WTC11 (cell line): ENCODE results near the gene CYP27B1. TPM values are rescaled to one million over a fixed set of nuclear protein-coding genes. Genes with fewer than 3 reads are reported as not detected.

Experiments
- ATAC-seq: fragments of 200-7000 bp; cut with Tn5 transposase; 2 replicates; pipeline ENCODE4 v1.10.0; 2021; ENCODE audit warnings: mild to moderate bottlenecking, moderate library complexity
- CTCF ChIA-PET: fragments of 300-600 bp; sonication (Branson Sonifier 250); formaldehyde crosslinking; loops from one replicate; lab custom pipeline; 2021; ENCODE audit warnings: antibody characterized with exemption; lab: Charles Lee
- POLR2A ChIA-PET: fragments of 350-600 bp; sonication (Branson Sonifier 250); formaldehyde crosslinking; loops from one replicate; lab custom pipeline; 2021; ENCODE audit warnings: antibody characterized with exemption; lab: Charles Lee
- DNase-seq: peaks from one replicate; pipeline ENCODE4 v3.0.0; 2021; ENCODE audit warnings: low spot score
- H3K27ac Mint-ChIP-seq: 2 replicates; pipeline ENCODE4 v1.8.0; 2021; ENCODE audit warnings: mixed read lengths
- H3K27me3 Mint-ChIP-seq: 2 replicates; pipeline ENCODE4 v1.8.0; 2021; ENCODE audit warnings: low read depth, mild to moderate bottlenecking, moderate library complexity, mixed read lengths
- H3K36me3 Mint-ChIP-seq: 2 replicates; pipeline ENCODE4 v1.8.0; 2021; ENCODE audit warnings: mixed read lengths
- H3K4me1 Mint-ChIP-seq: 2 replicates; pipeline ENCODE4 v1.8.0; 2022; ENCODE audit warnings: mixed read lengths
- H3K4me3 Mint-ChIP-seq: 2 replicates; pipeline ENCODE4 v1.8.0; 2021; ENCODE audit warnings: mild to moderate bottlenecking, moderate library complexity, mixed read lengths
- H3K9me3 Mint-ChIP-seq: 2 replicates; pipeline ENCODE4 v1.8.0; 2021; ENCODE audit warnings: mixed read lengths
- FOXJ3 ChIP-seq: sonication (generic); formaldehyde crosslinking; IDR thresholded peaks from 2 replicates; pipeline ENCODE4 v1.9.0; 2021; ENCODE audit warnings: missing genetic modification reagents, mild to moderate bottlenecking, borderline replicate concordance
- NFE2L1 ChIP-seq: sonication (generic); formaldehyde crosslinking; IDR thresholded peaks from 2 replicates; pipeline ENCODE4 v1.8.1; 2023; ENCODE audit warnings: missing genetic modification reagents
- OVOL2 ChIP-seq: fragments of 250-450 bp; sonication (Bioruptor Pico); IDR thresholded peaks from 2 replicates; pipeline ENCODE4 v1.9.0; 2021; ENCODE audit warnings: mild to moderate bottlenecking, borderline replicate concordance
- SMAD3 ChIP-seq: sonication (generic); formaldehyde crosslinking; IDR thresholded peaks from 2 replicates; pipeline ENCODE4 v1.8.0; 2022; ENCODE audit warnings: missing genetic modification reagents, mild to moderate bottlenecking, borderline replicate concordance
- SP1 ChIP-seq: sonication (generic); formaldehyde crosslinking; conservative IDR thresholded peaks from 2 replicates; pipeline ENCODE4 v1.8.1; 2022; ENCODE audit warnings: missing genetic modification reagents
- USF2 ChIP-seq: sonication (generic); formaldehyde crosslinking; IDR thresholded peaks from 2 replicates; pipeline ENCODE4 v1.8.1; 2023; ENCODE audit warnings: mild to moderate bottlenecking, missing genetic modification reagents, moderate library complexity
- ZBTB21 ChIP-seq: sonication (generic); formaldehyde crosslinking; IDR thresholded peaks from 2 replicates; pipeline ENCODE4 v1.8.1; 2023; ENCODE audit warnings: mild to moderate bottlenecking, missing genetic modification reagents, borderline replicate concordance
- ZNF121 ChIP-seq: sonication (generic); formaldehyde crosslinking; IDR thresholded peaks from 2 replicates; pipeline ENCODE4 v1.8.0; 2023; ENCODE audit warnings: missing genetic modification reagents
- ZNF219 ChIP-seq: sonication (generic); formaldehyde crosslinking; IDR thresholded peaks from 2 replicates; pipeline ENCODE4 v1.8.0; 2023; ENCODE audit warnings: missing genetic modification reagents, mild to moderate bottlenecking, borderline replicate concordance
- ZNF263 ChIP-seq: sonication (generic); formaldehyde crosslinking; IDR thresholded peaks from 2 replicates; pipeline ENCODE4 v1.8.1; 2022; ENCODE audit warnings: low read depth, mild to moderate bottlenecking, moderate library complexity, missing genetic modification reagents
- ZNF281 ChIP-seq: sonication (generic); formaldehyde crosslinking; IDR thresholded peaks from 2 replicates; pipeline ENCODE4 v1.8.0; 2023; ENCODE audit warnings: mild to moderate bottlenecking, missing genetic modification reagents
- ZNF671 ChIP-seq: fragments of 250-450 bp; sonication (Bioruptor Pico); IDR thresholded peaks from 2 replicates; pipeline ENCODE4 v1.8.0; 2021; ENCODE audit warnings: mild to moderate bottlenecking
- ZSCAN18 ChIP-seq: fragments of 250-450 bp; sonication (Bioruptor Pico); IDR thresholded peaks from 2 replicates; pipeline ENCODE4 v2.1.2; 2022; ENCODE audit warnings: mild to moderate bottlenecking, moderate library complexity
- total RNA-seq: library from RNA; stranded (reverse); gene quantifications from 3 replicates; pipeline ENCODE4 v1.2.3, GENCODE V29; 2021
- TF ChIP-seq, protein P1 (sequence below): fragments of 250-450 bp; sonication (Bioruptor Pico); IDR thresholded peaks from 2 replicates; pipeline ENCODE4 v1.9.0; 2021; ENCODE audit warnings: mild to moderate bottlenecking, borderline replicate concordance
- TF ChIP-seq, protein P2 (sequence below): sonication (generic); formaldehyde crosslinking; IDR thresholded peaks from 2 replicates; pipeline ENCODE4 v1.8.1; 2022; ENCODE audit warnings: low read depth, mild to moderate bottlenecking, moderate library complexity, missing genetic modification reagents, borderline replicate concordance

Gene CYP27B1
- total RNA-seq, 1 experiment from 2014 or later, result 2.1 TPM

DNA sequence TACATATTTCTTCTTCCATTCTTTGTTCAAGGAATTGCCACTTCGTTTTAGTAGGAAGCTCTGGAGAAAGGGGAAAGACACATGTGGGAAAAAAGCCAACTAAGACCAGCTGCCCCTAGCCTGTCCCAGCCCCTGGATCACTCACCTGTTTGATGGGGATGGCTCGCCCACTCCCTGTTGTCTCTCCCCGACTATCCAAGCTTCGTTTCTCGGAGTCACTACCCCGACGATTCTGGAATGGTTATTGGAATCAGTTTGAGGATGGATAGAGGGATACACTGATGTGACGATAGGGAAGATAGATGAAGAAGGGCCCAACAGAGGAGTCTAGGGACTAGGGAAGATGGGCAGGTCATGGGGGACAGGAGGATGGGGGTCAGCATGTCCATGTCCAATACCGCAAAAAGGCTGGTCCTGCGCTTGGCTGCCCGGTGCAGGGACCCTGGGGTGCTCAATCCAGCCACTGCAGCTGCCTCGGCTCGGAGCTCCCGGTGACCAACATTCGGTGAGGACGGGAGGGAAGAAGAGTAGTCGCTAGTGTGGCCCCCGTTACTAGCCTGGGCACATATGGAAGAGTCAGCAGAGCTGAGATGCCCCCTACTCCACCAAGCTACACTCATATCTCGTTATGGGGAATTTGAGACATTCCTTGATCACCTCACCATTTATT, 35.3 kb downstream of the CYP27B1 start:
- no peak overlapping the region for H3K4me3 Mint-ChIP-seq
- TF ChIP-seq NFE2L1, result no peak
- no peak for TF ChIP-seq ZNF263 (CRISPR knock-in tag)
- no peak for TF ChIP-seq SP1 (CRISPR knock-in tag)
- TF ChIP-seq, protein P1, sequence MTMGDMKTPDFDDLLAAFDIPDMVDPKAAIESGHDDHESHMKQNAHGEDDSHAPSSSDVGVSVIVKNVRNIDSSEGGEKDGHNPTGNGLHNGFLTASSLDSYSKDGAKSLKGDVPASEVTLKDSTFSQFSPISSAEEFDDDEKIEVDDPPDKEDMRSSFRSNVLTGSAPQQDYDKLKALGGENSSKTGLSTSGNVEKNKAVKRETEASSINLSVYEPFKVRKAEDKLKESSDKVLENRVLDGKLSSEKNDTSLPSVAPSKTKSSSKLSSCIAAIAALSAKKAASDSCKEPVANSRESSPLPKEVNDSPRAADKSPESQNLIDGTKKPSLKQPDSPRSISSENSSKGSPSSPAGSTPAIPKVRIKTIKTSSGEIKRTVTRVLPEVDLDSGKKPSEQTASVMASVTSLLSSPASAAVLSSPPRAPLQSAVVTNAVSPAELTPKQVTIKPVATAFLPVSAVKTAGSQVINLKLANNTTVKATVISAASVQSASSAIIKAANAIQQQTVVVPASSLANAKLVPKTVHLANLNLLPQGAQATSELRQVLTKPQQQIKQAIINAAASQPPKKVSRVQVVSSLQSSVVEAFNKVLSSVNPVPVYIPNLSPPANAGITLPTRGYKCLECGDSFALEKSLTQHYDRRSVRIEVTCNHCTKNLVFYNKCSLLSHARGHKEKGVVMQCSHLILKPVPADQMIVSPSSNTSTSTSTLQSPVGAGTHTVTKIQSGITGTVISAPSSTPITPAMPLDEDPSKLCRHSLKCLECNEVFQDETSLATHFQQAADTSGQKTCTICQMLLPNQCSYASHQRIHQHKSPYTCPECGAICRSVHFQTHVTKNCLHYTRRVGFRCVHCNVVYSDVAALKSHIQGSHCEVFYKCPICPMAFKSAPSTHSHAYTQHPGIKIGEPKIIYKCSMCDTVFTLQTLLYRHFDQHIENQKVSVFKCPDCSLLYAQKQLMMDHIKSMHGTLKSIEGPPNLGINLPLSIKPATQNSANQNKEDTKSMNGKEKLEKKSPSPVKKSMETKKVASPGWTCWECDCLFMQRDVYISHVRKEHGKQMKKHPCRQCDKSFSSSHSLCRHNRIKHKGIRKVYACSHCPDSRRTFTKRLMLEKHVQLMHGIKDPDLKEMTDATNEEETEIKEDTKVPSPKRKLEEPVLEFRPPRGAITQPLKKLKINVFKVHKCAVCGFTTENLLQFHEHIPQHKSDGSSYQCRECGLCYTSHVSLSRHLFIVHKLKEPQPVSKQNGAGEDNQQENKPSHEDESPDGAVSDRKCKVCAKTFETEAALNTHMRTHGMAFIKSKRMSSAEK (CRISPR knock-in tag), result no peak
- TF ChIP-seq FOXJ3 (CRISPR knock-in tag), result no peak
- no peak for TF ChIP-seq ZNF281 (CRISPR knock-in tag)
- no peak for TF ChIP-seq OVOL2 (CRISPR knock-in tag)
- TF ChIP-seq SMAD3 (CRISPR knock-in tag), result no peak
- TF ChIP-seq ZNF219 (CRISPR knock-in tag), result no peak
- TF ChIP-seq ZBTB21, result no peak
- TF ChIP-seq ZNF671, result no peak
- no peak for TF ChIP-seq ZNF121
- no peak for TF ChIP-seq ZSCAN18 (CRISPR knock-in tag)
- TF ChIP-seq, protein P2, sequence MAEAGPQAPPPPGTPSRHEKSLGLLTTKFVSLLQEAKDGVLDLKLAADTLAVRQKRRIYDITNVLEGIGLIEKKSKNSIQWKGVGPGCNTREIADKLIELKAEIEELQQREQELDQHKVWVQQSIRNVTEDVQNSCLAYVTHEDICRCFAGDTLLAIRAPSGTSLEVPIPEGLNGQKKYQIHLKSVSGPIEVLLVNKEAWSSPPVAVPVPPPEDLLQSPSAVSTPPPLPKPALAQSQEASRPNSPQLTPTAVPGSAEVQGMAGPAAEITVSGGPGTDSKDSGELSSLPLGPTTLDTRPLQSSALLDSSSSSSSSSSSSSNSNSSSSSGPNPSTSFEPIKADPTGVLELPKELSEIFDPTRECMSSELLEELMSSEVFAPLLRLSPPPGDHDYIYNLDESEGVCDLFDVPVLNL, result no peak
- no peak for TF ChIP-seq USF2 (CRISPR knock-in tag)
- POLR2A ChIA-PET, result interaction anchor here (0.6 kb wide), 1 partner anchor 229 kb away, joined by 17 read pairs; no protein-coding TSS in a partner anchor

More for the DNA sequence above, 35.3 kb downstream of the CYP27B1 start:
- no peak for ATAC-seq
- CTCF ChIA-PET, result interaction anchor here (0.7 to 1.4 kb wide), 3 partner anchors 10 to 38 kb away, joined by 3 to 7 read pairs (median 3); partner anchors contain the start of gene OS9
- Mint-ChIP-seq H3K27ac (no peak overlapping the region), H3K36me3 (no peaks in the 10 kb centered on the region), H3K9me3 (no peaks in the 10 kb centered on the region), H3K27me3 (peaks cover 100% of the 10 kb centered on the region), H3K4me1 (peaks cover 22% of the 10 kb centered on the region)
- DNase-seq, result no peak
